Spleen (tissue), 7 donors: ENCODE results near the gene GHRHR.

Source experiments
- CTCF ChIP-seq, 11 experiments: fragments of 200-600 bp in 7 of 11; fragments of 450-650 bp in 4 of 11; sonication (generic) in 4 of 11; IDR thresholded peaks in 8 of 11; conservative IDR thresholded peaks in 3 of 11; 1 replicate in 7 of 11; 2 replicates in 4 of 11; pipeline versions ENCODE4 v1.4.0 to v1.8.0; 2016 to 2021; ENCODE audit warnings: antibody characterized with exemption in 11 of 11, inconsistent platforms in 4 of 11, mild to moderate bottlenecking in 1 of 11
- POLR2A ChIP-seq, 3 donors: fragments of 450-650 bp; IDR thresholded peaks; one replicate each; pipeline ENCODE4 v1.5.1; 2017; ENCODE audit warnings: antibody characterized with exemption in 3 of 3, mild to moderate bottlenecking in 1 of 3
- donor health status: DM: no; HTN: no; CAD: no; lungs with moderate emphysema.
- donor health status: DM: no; HTN: no; CAD: no.
- donor health status: DM: no; HTN: no; CAD: no.

- TF ChIP-seq CTCF (IDR thresholded peaks at IDR 0.05 in 8 of 11, conservative IDR thresholded peaks at IDR 0.05 in 3 of 11) (no peak), POLR2A (IDR thresholded peaks at IDR 0.05) (no peak)
Measured at GRCh38 chr7:30916767-30917166, 47.0 kb upstream of the GHRHR start.
